IMR-90 (cell line): ENCODE data around the gene TDRD3. TPM values are rescaled to one million over a fixed set of nuclear protein-coding genes. Genes with fewer than 3 reads are reported as not detected.

Experiments
- ATAC-seq: fragments of 200-7000 bp; cut with Tn5 transposase; 2 replicates; pipeline ENCODE4 v1.9.1; 2020; ENCODE audit warnings: low read depth, mild to moderate bottlenecking, moderate library complexity
- BruUV-seq: library from RNA; stranded (reverse); fragments of 400-500 nt; replicated peaks from 2 replicates; lab custom pipeline; 2021; lab: Mats Ljungman, UMichigan
- CTCF ChIA-PET: fragments of 300-600 bp; formaldehyde crosslinking; extraction: SDS; loops from one replicate; lab custom pipeline; 2021; ENCODE audit warnings: antibody characterized with exemption; lab: Yijun Ruan, JAX
- POLR2A ChIA-PET: fragments of 300-600 bp; sonication (Branson Sonifier 250); formaldehyde crosslinking; loops from one replicate; lab custom pipeline; 2022; ENCODE audit warnings: antibody characterized with exemption; ENCODE audit not compliant: unreplicated experiment; lab: Charles Lee
- DNase-seq: peaks from one replicate; pipeline ENCODE4 v3.0.0; 2013
- H2AFZ ChIP-seq: replicated peaks from 2 replicates; pipeline ENCODE3; 2013; ENCODE audit warnings: low read length, mild to moderate bottlenecking; ENCODE audit not compliant: poor library complexity
- H2AK5ac ChIP-seq: 2 replicates; pipeline ENCODE4 v1.6.1; 2013; ENCODE audit warnings: low read depth, low read length, inconsistent platforms
- H2AK9ac ChIP-seq: replicated peaks from 2 replicates; pipeline ENCODE3; 2013; ENCODE audit warnings: mild to moderate bottlenecking, low read depth, low read length, moderate library complexity; ENCODE audit not compliant: poor library complexity
- H2BK120ac ChIP-seq: 2 replicates; pipeline ENCODE4 v1.6.1; 2013; ENCODE audit warnings: low read depth, low read length, inconsistent platforms
- H2BK15ac ChIP-seq: 3 replicates; pipeline ENCODE4 v1.6.1; 2013; ENCODE audit warnings: low read depth, low read length, inconsistent platforms
- H2BK20ac ChIP-seq: 2 replicates; pipeline ENCODE4 v1.6.1; 2013; ENCODE audit warnings: low read depth, mild to moderate bottlenecking, inconsistent platforms, low read length, moderate library complexity
- H2BK5ac ChIP-seq: 2 replicates; pipeline ENCODE4 v1.6.1; 2013; ENCODE audit warnings: mild to moderate bottlenecking, low read depth, low read length, inconsistent platforms; ENCODE audit not compliant: poor library complexity, severe bottlenecking
- H3K14ac ChIP-seq: replicated peaks from 2 replicates; pipeline ENCODE4 v1.6.1; 2013; ENCODE audit warnings: low read depth, low read length, inconsistent platforms
- H3K18ac ChIP-seq: 2 replicates; pipeline ENCODE4 v1.6.1; 2013; ENCODE audit warnings: low read depth, low read length, control low read depth
- H3K23ac ChIP-seq: 2 replicates; pipeline ENCODE4 v1.6.1; 2013; ENCODE audit warnings: low read depth, low read length, inconsistent platforms
- H3K27ac ChIP-seq: 2 replicates; pipeline ENCODE4 v1.5.1; 2013; ENCODE audit warnings: mild to moderate bottlenecking, control low read depth, low read length; ENCODE audit not compliant: insufficient read depth
- H3K27me3 ChIP-seq: 2 replicates; pipeline ENCODE4 v1.6.1; 2013; ENCODE audit warnings: low read length; ENCODE audit not compliant: control insufficient read depth, insufficient read depth
- H3K36me3 ChIP-seq: 2 replicates; pipeline ENCODE4 v1.6.1; 2013; ENCODE audit warnings: low read length, mixed read lengths; ENCODE audit not compliant: control insufficient read depth, insufficient read depth
- H3K4ac ChIP-seq: 2 replicates; pipeline ENCODE4 v1.6.1; 2013; ENCODE audit warnings: low read depth, low read length, inconsistent platforms
- H3K4me1 ChIP-seq: 2 replicates; pipeline ENCODE4 v1.6.1; 2013; ENCODE audit warnings: low read length, mixed read lengths; ENCODE audit not compliant: control insufficient read depth, insufficient read depth
- H3K4me2 ChIP-seq: 2 replicates; pipeline ENCODE4 v1.6.1; 2013; ENCODE audit warnings: low read depth, mild to moderate bottlenecking, control low read depth, low read length, moderate library complexity
- H3K4me3 ChIP-seq: 2 replicates; pipeline ENCODE4 v1.5.1; 2013; ENCODE audit warnings: low read depth, mild to moderate bottlenecking, control low read depth, low read length, moderate library complexity; ENCODE audit not compliant: insufficient read depth
- H3K56ac ChIP-seq: 2 replicates; pipeline ENCODE4 v1.6.1; 2013; ENCODE audit warnings: low read length, inconsistent platforms; ENCODE audit not compliant: insufficient read depth; ENCODE audit errors: extremely low read depth
- H3K79me1 ChIP-seq, 2 experiments: 2 replicates each; pipeline ENCODE4 v1.6.1; 2013; ENCODE audit warnings: low read length in 2 of 2, inconsistent platforms in 1 of 2, low read depth in 1 of 2
- H3K9ac ChIP-seq: 2 replicates; pipeline ENCODE4 v1.6.1; 2013; ENCODE audit warnings: low read depth, low read length, control low read depth
- H3K9me1 ChIP-seq: 2 replicates; pipeline ENCODE4 v1.6.1; 2013; ENCODE audit warnings: low read length, inconsistent platforms; ENCODE audit not compliant: insufficient read depth
- H3K9me3 ChIP-seq: 2 replicates; pipeline ENCODE4 v1.6.1; 2013; ENCODE audit warnings: low read length; ENCODE audit not compliant: control insufficient read depth, insufficient read depth
- H4K20me1 ChIP-seq: 2 replicates; pipeline ENCODE4 v1.6.1; 2013; ENCODE audit warnings: low read length, inconsistent platforms; ENCODE audit not compliant: insufficient read depth
- H4K5ac ChIP-seq: 2 replicates; pipeline ENCODE4 v1.6.1; 2013; ENCODE audit warnings: mild to moderate bottlenecking, low read depth, low read length, control low read depth
- H4K8ac ChIP-seq, 2 experiments: 2 replicates each; pipeline ENCODE4 v1.6.1; 2013; ENCODE audit warnings: low read depth in 2 of 2, low read length in 2 of 2, control low read depth in 1 of 2, inconsistent platforms in 1 of 2
- H4K91ac ChIP-seq: 2 replicates; pipeline ENCODE4 v1.6.1; 2013; ENCODE audit warnings: low read depth, low read length, inconsistent platforms; ENCODE audit not compliant: insufficient read depth
- BHLHE40 ChIP-seq: fragments of 150-350 bp; IDR thresholded peaks from 2 replicates; pipeline ENCODE4 v1.6.1; 2016; ENCODE audit warnings: mild to moderate bottlenecking, low read depth, low read length
- CHD1 ChIP-seq: IDR thresholded peaks from 2 replicates; pipeline ENCODE4 v1.6.1; 2012; ENCODE audit warnings: low read depth, low read length, improper control_type of control experiment
- NFE2L2 ChIP-seq: fragments of 150-350 bp; IDR thresholded peaks from 2 replicates; pipeline ENCODE4 v1.6.1; 2016; ENCODE audit warnings: low read depth, mild to moderate bottlenecking, low read length
- RCOR1 ChIP-seq: IDR thresholded peaks from 2 replicates; pipeline ENCODE4 v1.6.1; 2012; ENCODE audit warnings: mild to moderate bottlenecking, low read length, improper control_type of control experiment; ENCODE audit not compliant: insufficient replicate concordance
- dilution Hi-C: fragments of 300-500 bp; cut with HindIII; formaldehyde crosslinking; loops from one replicate; pipeline ENCODE4 v1.14.3; 2018; ENCODE audit warnings: low sequenced_read_pairs; ENCODE audit not compliant: unreplicated experiment
- in situ Hi-C: fragments of 300-500 bp; cut with MboI; formaldehyde crosslinking; loops from 3 replicates; pipeline ENCODE4 v1.14.3; 2019; ENCODE audit warnings: low sequenced_read_pairs, inconsistent platforms, mixed read lengths
- intact Hi-C: fragments of 100-400 bp; cut with micrococcal nuclease; formaldehyde crosslinking; loops from 2 replicates; pipeline ENCODE4 v1.10.0; 2022
- polyA plus RNA-seq, 3 experiments: library from polyadenylated mRNA; depleted of rRNA; stranded (reverse); fragments of >200 nt; gene quantifications; 2 replicates each; pipeline ENCODE4 v1.2.3, GENCODE V29; 2012; ENCODE audit warnings: low replicate concordance in 1 of 3
- total RNA-seq: library from RNA; depleted of rRNA; stranded (reverse); fragments of >200 nt; gene quantifications from 2 replicates; pipeline ENCODE4 v1.2.3, GENCODE V29; 2012

Gene TDRD3
- total and polyA plus RNA-seq, 2 of the 4 experiments (the other 2 are of a cell fraction), result 3.9 to 12.0 TPM

- no TSS peak for BruUV-seq
- POLR2A ChIA-PET, result no interaction called here
These were observed 42.0 kb upstream of the TDRD3 start for GRCh38 chr13:60355056-60355455.

More at GRCh38 chr13:60355056-60355455, 42.0 kb upstream of the TDRD3 start:
- Histone ChIP-seq H4K5ac (no peak overlapping the region), H3K4me2 (no peak overlapping the region), H2AFZ (no peak overlapping the region), H3K27ac (no peak overlapping the region), H2AK9ac (no peak overlapping the region), H3K18ac (no peak overlapping the region), H3K23ac (no peak overlapping the region), H2BK5ac (no peak overlapping the region), H3K9me3 (no peaks in the 10 kb centered on the region), H3K9me1 (no peaks in the 10 kb centered on the region), H2BK120ac (no peak overlapping the region), H3K27me3 (no peaks in the 10 kb centered on the region; the same call in 1 of the 2 replicates), H2AK5ac (no peak overlapping the region), H3K4me1 (no peaks in the 10 kb centered on the region), H4K91ac (no peak overlapping the region), H3K4me3 (no peak overlapping the region), H3K9ac (no peak overlapping the region), H2BK15ac (no peak overlapping the region), H3K79me1 (no peaks in the 10 kb centered on the region), H3K4ac (no peak overlapping the region), H2BK20ac (no peak overlapping the region), H4K8ac (no peak overlapping the region), H3K56ac (no peak overlapping the region), H3K36me3 (no peaks in the 10 kb centered on the region), H3K14ac (no peak overlapping the region), H4K20me1 (no peaks in the 10 kb centered on the region)
- DNase-seq (no peak), ATAC-seq (no peak)
- CTCF ChIA-PET, result interaction anchor here (1.0 kb wide), 1 partner anchor 14 kb away, joined by 3 read pairs; no protein-coding TSS in a partner anchor
- no peak for TF ChIP-seq NFE2L2
- TF ChIP-seq CHD1, result no peak
- TF ChIP-seq BHLHE40, result no peak
- no peak for TF ChIP-seq RCOR1
- in situ Hi-C loops, result no loop called here
- intact Hi-C loops, result no loop called here
- dilution Hi-C loops, result no loop called here
